RWPE1 (cell line): ENCODE results near the gene RASL10A.
A peak's percentile ranks its signal among the peaks of the same experiment; 100 is the strongest.

Source experiments
- CTCF ChIA-PET: fragments of 350-600 bp; sonication (Branson Sonifier 250); formaldehyde crosslinking; extraction: SDS; loops from one replicate; lab custom pipeline; 2021; lab: Yijun Ruan, JAX
- POLR2A ChIA-PET: fragments of 400-600 bp; formaldehyde crosslinking; extraction: SDS; loops from one replicate; lab custom pipeline; 2020; ENCODE audit warnings: antibody characterized with exemption; ENCODE audit not compliant: low non-redundant PET; lab: Yijun Ruan, JAX
- DNase-seq: peaks from one replicate; pipeline ENCODE4 v3.0.0; 2012; ENCODE audit warnings: low spot score
- H3K27ac ChIP-seq: fragments of 450-650 bp; 2 replicates; pipeline ENCODE4 v1.5.1; 2017
- TF ChIP-seq, protein P1 (sequence below): fragments of 450-650 bp; conservative IDR thresholded peaks from 2 replicates; pipeline ENCODE4 v1.5.1; 2017; ENCODE audit warnings: low read depth, mild to moderate bottlenecking

The RASL10A gene

DNA sequence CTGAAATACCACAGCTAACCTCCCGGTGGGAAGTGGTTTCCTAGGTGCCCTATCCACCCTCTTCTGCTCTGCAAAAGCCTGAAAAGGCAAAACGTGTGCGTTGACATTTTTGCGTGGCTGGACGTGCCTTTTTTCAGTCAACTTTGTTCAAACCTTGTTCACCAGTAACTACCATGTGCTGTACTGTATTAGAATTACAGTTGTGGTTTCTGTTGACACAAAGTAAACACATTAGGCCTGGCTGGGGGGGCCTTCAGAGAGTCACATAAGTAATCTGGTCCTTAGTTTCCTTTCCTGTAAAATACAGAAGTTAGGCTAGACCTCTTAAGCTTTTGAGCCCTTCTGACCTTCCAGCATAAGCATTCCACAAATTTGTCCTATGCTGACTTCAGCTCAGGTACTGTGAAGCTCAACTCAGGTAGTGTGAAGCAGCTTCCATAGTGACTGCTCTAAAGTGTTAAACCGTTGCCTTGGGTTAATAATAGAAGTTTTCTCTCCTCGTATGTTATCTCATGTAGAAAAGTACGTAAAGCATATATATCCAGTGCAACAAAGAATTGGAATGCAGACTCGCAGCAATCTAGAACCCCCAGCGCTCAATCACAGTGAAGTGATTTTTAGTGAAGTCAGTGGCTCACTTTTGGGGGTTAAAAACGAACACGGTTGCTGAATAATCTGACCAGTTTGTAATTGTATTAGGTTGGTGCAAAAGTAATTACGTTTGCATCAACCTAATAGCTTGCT lies 45.6 kb downstream of the RASL10A start:
- peak overlapping the region; percentile 91; the same call in 1 of the 2 replicates for H3K27ac ChIP-seq
- CTCF ChIA-PET: no interaction called here
- TF ChIP-seq, protein P1, sequence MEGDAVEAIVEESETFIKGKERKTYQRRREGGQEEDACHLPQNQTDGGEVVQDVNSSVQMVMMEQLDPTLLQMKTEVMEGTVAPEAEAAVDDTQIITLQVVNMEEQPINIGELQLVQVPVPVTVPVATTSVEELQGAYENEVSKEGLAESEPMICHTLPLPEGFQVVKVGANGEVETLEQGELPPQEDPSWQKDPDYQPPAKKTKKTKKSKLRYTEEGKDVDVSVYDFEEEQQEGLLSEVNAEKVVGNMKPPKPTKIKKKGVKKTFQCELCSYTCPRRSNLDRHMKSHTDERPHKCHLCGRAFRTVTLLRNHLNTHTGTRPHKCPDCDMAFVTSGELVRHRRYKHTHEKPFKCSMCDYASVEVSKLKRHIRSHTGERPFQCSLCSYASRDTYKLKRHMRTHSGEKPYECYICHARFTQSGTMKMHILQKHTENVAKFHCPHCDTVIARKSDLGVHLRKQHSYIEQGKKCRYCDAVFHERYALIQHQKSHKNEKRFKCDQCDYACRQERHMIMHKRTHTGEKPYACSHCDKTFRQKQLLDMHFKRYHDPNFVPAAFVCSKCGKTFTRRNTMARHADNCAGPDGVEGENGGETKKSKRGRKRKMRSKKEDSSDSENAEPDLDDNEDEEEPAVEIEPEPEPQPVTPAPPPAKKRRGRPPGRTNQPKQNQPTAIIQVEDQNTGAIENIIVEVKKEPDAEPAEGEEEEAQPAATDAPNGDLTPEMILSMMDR: no peak
- no peak for DNase-seq
- POLR2A ChIA-PET: no interaction called here

DNA sequence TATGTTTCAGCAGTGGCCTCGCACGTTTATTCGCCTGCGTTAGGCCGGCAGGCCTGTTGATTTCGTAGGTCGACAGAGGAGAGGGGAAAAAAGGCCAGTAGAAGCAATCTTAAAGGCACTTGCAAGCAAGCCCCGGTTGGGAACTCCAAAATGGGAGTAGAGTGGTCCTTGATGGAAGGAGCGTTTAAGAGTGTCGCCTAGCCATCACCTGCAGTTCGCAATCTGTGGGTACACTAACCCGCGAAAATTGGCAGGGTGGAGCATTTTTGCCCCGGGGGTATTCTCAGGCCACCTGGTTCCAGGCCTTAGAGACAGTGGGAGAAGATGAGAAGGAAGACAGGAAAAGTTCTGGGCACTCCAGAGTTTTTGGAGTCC lies 46.3 kb downstream of the RASL10A start:
- peak overlapping the region; percentile 91 for H3K27ac ChIP-seq
- TF ChIP-seq, protein P1: no peak
- POLR2A ChIA-PET: no interaction called here
- CTCF ChIA-PET: no interaction called here
- DNase-seq: no peak

DNA sequence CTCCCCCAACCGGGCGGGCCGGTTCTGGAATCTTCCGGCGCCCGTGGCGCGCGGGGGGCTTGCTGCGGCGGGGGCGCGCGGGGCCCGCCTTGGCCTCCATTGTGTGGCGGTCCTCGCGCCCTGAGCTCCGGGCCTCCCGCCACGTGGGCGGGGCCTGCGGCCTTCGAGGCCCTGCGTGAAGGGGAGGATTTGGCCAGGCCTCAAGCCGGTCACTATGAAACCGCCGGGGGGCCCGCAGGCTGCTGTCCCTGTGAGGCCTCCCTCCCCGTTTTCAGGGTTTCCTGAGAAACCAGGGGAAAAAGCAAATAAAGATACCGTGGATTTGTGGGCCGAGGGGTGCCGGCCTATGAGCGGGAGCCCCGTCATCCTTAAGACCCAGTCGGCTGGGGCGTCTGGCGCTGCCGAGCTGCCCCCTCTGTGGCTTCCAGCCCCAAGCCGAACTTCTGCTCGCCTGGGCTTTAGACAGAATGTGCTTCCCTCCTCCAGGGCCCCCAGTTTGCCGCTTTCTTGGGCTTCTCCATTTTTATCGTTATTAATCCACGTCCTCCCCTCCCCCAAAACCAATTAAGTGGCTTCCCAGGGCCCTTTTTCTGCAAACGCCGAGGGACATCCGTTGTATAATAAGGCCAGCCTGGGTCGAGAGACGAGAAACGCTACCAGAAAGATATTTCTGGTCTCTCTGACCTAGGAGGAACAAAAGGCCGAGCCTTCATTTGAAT lies 46.8 kb downstream of the RASL10A start:
- peak; percentile 32 for DNase-seq
- peak overlapping the region; percentile 91 for H3K27ac ChIP-seq
- TF ChIP-seq, protein P1: no peak
- POLR2A ChIA-PET: no interaction called here
- CTCF ChIA-PET: no interaction called here

DNA sequence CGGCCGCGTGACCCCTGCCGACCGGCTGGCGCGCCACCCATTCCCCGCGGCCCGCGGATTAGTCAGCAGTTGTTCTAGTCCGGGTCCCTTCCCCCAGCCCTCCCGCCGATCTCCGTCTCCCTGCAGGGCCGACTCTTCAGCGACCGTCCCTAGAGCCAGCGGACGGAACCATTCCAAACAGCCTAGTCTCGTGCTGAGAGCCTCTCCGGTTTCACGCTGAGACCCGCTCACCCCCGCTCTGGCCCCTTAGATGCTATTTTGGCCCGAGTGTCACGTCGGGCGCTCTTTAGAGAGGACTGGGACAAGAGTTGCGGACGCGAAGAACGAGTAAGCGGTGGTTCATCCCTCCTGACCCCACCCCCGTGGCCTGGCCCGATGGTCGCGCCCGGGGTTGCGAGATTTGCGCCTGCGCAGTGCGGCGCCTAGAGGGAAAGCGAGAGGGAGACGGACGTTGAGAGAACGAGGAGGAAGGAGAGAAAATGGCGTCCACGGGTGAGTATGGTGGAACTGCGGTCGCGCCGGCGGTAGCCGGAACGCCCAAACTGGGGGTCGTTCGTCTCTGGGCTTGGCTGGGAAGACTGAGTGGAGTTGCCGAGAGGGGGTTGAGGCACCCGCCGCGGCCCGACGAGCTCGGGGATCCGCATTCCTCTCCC lies 47.5 kb downstream of the RASL10A start, which contains the start of the genes EWSR1 and RHBDD3:
EWSR1 (plus strand) TSS at position 411 of the 653 bp plus-strand sequence; CDS start at position 480, 69 bp downstream.
RHBDD3 (minus strand) TSS at position 124 of the 653 bp plus-strand sequence. CDS start 2,355 bp downstream, outside the sequence.
- ChIA-PET CTCF (no interaction called here), POLR2A (no interaction called here)

DNA sequence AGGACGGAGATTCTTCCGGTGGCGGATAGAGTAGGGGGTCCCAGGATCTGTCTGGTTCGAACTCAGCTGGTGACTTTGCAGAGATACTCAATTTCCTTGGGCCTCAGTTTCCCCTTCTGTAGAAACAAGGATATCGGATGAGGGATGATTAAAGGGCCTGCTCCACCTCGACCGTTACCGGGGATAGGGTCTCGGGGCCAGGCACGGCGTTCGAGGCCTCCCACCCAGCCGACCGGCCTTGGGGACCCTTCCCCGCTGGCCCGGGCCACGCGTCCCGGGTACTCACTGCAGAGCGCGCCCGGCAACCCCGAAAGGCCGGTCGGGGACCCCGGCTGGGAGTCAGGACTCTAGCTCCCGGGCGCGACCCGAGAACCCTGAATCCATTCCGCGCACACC lies 48.0 kb downstream of the RASL10A start:
- peak overlapping the region; percentile 91 for H3K27ac ChIP-seq
- ChIA-PET POLR2A (no interaction called here), CTCF (no interaction called here)
- no peak for DNase-seq
- TF ChIP-seq, protein P1: no peak

More for the DNA sequence above, 47.5 kb downstream of the RASL10A start, which contains the start of the genes EWSR1 and RHBDD3:
- TF ChIP-seq, protein P1: no peak
- peak within 1 kb of the TSS; percentile 91 for H3K27ac ChIP-seq
- DNase-seq: peak; percentile 92
